ENCODE results near the gene NEUROD1.

Gene NEUROD1

DNA sequence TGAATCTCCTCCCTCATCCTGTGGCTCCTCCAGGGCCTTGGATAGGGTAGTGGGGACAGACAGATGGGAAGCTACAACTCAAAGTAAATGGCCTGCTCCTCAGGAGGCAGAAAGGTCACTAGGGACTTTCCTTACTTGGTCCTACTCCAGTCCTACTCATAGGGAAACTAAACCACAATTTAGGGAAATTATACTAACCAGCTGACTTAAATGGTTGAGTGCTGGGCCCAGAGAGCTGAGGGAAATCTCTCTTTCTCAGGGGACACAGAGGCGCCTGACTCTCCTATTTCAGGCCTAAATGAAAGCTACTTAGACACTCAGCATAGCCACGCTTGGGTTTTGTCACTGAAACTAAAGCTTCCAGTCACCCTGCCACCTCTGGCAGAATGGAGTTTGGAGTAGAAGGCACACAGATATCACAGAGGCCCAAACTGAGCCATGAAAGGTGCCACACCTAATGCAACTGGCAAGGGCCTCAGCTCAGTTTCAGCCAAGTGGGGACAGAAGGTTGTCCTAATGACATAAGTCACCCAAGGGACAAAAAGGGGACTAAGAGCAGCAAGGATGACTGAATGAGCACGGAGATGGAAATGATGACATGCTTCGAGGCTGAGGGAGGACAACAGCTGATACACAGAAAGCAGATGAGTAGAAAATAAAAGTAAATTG lies 47.5 kb downstream of the NEUROD1 start:
- TF ChIP-seq RAD21 (IDR thresholded peaks at IDR 0.05; ENCODE audit: low read depth), result no peak
- no peak for TF ChIP-seq ZBTB7A (IDR thresholded peaks at IDR 0.05; ENCODE audit: low read depth)
- TF ChIP-seq, protein P1, sequence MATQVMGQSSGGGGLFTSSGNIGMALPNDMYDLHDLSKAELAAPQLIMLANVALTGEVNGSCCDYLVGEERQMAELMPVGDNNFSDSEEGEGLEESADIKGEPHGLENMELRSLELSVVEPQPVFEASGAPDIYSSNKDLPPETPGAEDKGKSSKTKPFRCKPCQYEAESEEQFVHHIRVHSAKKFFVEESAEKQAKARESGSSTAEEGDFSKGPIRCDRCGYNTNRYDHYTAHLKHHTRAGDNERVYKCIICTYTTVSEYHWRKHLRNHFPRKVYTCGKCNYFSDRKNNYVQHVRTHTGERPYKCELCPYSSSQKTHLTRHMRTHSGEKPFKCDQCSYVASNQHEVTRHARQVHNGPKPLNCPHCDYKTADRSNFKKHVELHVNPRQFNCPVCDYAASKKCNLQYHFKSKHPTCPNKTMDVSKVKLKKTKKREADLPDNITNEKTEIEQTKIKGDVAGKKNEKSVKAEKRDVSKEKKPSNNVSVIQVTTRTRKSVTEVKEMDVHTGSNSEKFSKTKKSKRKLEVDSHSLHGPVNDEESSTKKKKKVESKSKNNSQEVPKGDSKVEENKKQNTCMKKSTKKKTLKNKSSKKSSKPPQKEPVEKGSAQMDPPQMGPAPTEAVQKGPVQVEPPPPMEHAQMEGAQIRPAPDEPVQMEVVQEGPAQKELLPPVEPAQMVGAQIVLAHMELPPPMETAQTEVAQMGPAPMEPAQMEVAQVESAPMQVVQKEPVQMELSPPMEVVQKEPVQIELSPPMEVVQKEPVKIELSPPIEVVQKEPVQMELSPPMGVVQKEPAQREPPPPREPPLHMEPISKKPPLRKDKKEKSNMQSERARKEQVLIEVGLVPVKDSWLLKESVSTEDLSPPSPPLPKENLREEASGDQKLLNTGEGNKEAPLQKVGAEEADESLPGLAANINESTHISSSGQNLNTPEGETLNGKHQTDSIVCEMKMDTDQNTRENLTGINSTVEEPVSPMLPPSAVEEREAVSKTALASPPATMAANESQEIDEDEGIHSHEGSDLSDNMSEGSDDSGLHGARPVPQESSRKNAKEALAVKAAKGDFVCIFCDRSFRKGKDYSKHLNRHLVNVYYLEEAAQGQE (IDR thresholded peaks at IDR 0.05; ENCODE audit: low read depth), result no peak
- no peak for TF ChIP-seq EGR1 (IDR thresholded peaks at IDR 0.05)
- no peak for TF ChIP-seq TAF1 (IDR thresholded peaks at IDR 0.05; ENCODE audit: low read depth)
- TF ChIP-seq, protein P2, sequence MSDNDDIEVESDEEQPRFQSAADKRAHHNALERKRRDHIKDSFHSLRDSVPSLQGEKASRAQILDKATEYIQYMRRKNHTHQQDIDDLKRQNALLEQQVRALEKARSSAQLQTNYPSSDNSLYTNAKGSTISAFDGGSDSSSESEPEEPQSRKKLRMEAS (IDR thresholded peaks at IDR 0.05), result no peak
- TF ChIP-seq, protein P3, sequence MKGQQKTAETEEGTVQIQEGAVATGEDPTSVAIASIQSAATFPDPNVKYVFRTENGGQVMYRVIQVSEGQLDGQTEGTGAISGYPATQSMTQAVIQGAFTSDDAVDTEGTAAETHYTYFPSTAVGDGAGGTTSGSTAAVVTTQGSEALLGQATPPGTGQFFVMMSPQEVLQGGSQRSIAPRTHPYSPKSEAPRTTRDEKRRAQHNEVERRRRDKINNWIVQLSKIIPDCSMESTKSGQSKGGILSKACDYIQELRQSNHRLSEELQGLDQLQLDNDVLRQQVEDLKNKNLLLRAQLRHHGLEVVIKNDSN (IDR thresholded peaks at IDR 0.05), result no peak
- no peak for TF ChIP-seq TCF12 (IDR thresholded peaks at IDR 0.05; ENCODE audit: low read depth)
- TF ChIP-seq EP300 (IDR thresholded peaks at IDR 0.05; ENCODE audit: borderline replicate concordance), result no peak
- TF ChIP-seq NFIC (IDR thresholded peaks at IDR 0.05), result no peak
- no peak for TF ChIP-seq YY1 (IDR thresholded peaks at IDR 0.05; ENCODE audit: low read depth)
- no peak for TF ChIP-seq TEAD4 (IDR thresholded peaks at IDR 0.05)
- TF ChIP-seq CREB1 (IDR thresholded peaks at IDR 0.05; ENCODE audit: low read depth), result no peak
- no peak for TF ChIP-seq FOXM1 (IDR thresholded peaks at IDR 0.05; ENCODE audit: borderline replicate concordance, low read depth)

DNA sequence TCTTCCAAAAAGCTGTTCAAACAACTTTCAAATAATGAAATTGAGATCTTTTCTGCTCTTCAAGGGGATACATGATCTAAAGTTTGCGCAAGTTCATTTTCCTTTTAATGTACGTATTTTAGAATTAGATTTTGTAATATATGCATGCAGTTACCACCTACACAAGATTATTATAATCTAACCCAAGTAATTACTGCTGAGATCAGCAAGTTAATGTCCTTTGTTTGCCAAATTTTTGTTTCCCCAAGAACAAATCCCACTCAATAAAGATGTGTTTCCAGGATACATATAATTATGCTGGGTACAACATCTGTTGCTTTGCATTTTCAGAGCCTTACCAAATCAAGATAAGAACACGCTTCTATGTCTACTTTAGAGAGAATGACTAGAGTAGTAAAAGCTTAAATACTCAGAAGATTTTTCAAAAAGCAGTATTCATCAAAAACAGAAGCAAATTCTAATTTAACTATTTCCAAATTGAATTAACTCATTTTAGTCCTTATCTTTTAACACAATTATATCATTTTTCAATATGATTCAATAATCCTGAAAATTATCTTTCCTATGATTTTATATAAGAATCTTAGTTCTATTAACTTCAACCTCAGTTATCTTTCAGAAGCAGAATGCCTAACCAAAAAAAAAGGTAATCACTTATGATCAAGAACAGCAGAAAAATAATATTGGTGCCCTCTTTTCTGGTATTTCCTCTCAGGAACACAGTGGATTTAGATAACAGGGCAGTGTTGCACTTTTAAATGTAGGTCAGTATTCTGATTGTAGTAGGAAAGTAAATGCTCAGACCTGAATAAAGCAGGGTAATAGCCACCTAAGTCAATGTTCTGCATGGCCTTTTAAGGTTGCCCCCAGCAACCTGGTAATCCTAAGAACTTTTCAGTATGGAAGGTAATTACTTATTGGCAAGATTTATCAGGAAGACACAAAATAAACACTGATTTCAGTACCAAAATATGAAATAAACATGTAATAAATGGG lies 51.4 kb downstream of the NEUROD1 start:
- no peak for TF ChIP-seq NFIC (IDR thresholded peaks at IDR 0.05)
- no peak for TF ChIP-seq CREB1 (IDR thresholded peaks at IDR 0.05; ENCODE audit: low read depth)
- TF ChIP-seq TEAD4 (IDR thresholded peaks at IDR 0.05), result no peak
- no peak for TF ChIP-seq EGR1 (IDR thresholded peaks at IDR 0.05)
- no peak for TF ChIP-seq FOXM1 (IDR thresholded peaks at IDR 0.05; ENCODE audit: borderline replicate concordance, low read depth)
- TF ChIP-seq TCF12 (IDR thresholded peaks at IDR 0.05; ENCODE audit: low read depth), result no peak
- no peak for TF ChIP-seq ZBTB7A (IDR thresholded peaks at IDR 0.05; ENCODE audit: low read depth)
- TF ChIP-seq, protein P1 (IDR thresholded peaks at IDR 0.05; ENCODE audit: low read depth), result no peak
- TF ChIP-seq YY1 (IDR thresholded peaks at IDR 0.05; ENCODE audit: low read depth), result no peak
- TF ChIP-seq RAD21 (IDR thresholded peaks at IDR 0.05; ENCODE audit: low read depth), result no peak
- TF ChIP-seq TAF1 (IDR thresholded peaks at IDR 0.05; ENCODE audit: low read depth), result no peak
- TF ChIP-seq CEBPB (IDR thresholded peaks at IDR 0.05), result no peak
- TF ChIP-seq, protein P3 (IDR thresholded peaks at IDR 0.05), result no peak
- TF ChIP-seq, protein P2 (IDR thresholded peaks at IDR 0.05), result no peak
- TF ChIP-seq EP300 (IDR thresholded peaks at IDR 0.05; ENCODE audit: borderline replicate concordance), result no peak

DNA sequence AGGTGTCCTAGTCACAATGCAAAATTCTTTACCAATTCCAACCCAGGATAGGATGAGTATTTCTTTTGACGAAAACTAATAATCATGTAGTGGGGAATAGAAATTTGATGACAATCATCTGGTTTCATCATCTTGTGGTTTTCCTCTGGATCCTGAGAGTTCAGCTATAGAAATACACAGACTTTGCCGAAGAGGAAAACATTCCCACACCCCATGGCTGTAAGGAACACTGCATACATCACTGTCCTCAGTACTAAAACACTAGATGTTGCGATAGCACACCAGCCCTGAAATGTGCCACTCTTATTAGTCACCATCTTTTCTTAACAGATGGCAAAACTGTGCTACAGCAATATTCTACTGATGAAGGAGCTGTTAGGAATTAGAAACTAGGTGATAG lies 52.8 kb downstream of the NEUROD1 start:
- TF ChIP-seq TCF12 (IDR thresholded peaks at IDR 0.05; ENCODE audit: low read depth), result no peak
- TF ChIP-seq, protein P1 (IDR thresholded peaks at IDR 0.05; ENCODE audit: low read depth), result no peak
- no peak for TF ChIP-seq FOXM1 (IDR thresholded peaks at IDR 0.05; ENCODE audit: borderline replicate concordance, low read depth)
- TF ChIP-seq CEBPB (IDR thresholded peaks at IDR 0.05), result no peak
- TF ChIP-seq YY1 (IDR thresholded peaks at IDR 0.05; ENCODE audit: low read depth), result no peak
- no peak for TF ChIP-seq TAF1 (IDR thresholded peaks at IDR 0.05; ENCODE audit: low read depth)
- TF ChIP-seq EGR1 (IDR thresholded peaks at IDR 0.05), result no peak
- TF ChIP-seq CREB1 (IDR thresholded peaks at IDR 0.05; ENCODE audit: low read depth), result no peak
- no peak for TF ChIP-seq EP300 (IDR thresholded peaks at IDR 0.05; ENCODE audit: borderline replicate concordance)
- TF ChIP-seq, protein P3 (IDR thresholded peaks at IDR 0.05), result no peak
